SIG-M5 treated with dmso at 0.1 percent for 504 hours (cell line): ENCODE measurements around the gene SH3RF3.
A peak's percentile ranks its signal among the peaks of the same experiment; 100 is the strongest.

Experiments used
- DNase-seq: peaks from one replicate; lab custom pipeline; 2025; ENCODE audit not compliant: unreplicated experiment; lab: John Stamatoyannopoulos, UW

Gene SH3RF3

GRCh38 chr2:109460553-109461324, 331.7 kb downstream of the SH3RF3 start:
- DNase-seq = no peak

DNA sequence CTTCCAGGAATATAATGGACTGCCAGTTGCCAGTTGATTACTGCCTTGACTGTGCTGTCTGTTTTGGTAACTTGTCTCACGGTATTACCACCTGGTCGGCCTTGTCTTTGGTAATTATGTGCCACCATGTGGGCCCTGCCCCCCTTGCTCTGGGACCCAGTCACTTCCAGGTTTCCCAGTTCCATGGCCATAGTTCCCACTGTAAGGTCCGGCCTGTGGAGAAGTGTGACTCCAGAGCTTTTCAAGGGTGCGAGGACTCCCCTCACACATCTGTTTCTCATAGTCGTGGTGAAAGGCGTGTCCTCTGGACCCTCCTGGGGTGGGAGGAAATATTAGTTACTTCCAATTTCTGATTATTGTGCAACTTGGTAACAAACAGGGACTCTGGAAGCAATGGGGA, 334.2 kb downstream of the SH3RF3 start:
- no peak for DNase-seq

DNA sequence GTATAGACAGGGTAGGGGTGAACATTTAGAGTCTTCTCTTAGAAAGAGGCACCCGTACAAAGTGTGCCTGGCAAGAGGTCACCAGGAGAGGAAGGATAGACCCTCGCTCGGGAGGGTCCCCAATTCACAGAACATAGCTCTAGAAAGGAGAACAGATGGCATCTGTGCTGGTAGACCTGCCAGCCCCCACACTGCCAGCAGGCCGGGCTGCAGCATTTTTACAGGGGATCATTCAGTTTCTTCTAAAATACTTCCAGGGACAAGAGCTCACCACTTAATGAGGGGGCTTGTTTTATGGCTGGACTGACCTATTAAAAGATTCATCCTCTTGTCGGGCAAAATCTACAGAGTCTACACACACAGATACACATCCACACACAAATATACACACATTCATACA, 334.9 kb downstream of the SH3RF3 start:
- no peak for DNase-seq

GRCh38 chr2:109466674-109467575, 337.9 kb downstream of the SH3RF3 start:
- no peak for DNase-seq

DNA sequence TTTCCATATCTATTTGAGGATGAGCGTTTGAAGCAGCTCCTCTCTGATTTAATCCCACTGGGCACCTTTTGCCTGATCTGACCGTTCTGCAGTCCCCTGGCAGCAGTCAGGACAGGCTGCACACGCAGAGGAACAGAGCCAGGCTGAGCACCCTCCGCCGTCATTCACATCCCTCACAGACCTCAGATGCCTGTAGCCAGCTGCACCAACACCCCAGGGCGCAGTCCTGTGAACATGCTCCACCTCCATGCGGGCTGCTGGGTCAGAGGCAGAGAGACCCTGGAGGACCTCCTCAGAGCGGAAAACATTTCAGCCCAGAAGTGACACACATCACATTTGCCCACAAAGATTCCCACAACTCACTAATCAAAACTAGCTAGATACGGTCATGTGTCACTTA, 338.7 kb downstream of the SH3RF3 start:
- DNase-seq = no peak

- DNase-seq = no peak
Observed at GRCh38 chr2:109468893-109469292, 339.9 kb downstream of the SH3RF3 start.

DNA sequence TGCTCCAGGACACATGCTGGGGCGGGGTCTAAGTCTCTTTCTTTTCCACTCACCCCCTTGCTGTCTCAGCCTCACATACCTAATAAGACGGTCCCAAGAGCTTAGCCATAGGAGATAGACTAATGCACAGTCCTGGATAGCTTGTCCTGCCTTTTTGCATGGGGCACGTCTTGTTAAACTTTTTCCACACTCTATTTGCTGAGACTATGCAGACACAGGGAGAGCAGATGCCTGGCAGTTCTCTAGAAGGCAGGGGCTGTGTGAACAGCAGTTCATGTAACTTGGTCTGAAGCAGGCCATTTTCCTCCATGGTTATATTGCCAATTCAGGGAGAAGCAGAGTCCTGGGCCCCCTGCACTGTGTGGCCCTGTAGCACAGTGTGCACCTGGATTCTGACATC, 342.7 kb downstream of the SH3RF3 start:
- DNase-seq = no peak

DNA sequence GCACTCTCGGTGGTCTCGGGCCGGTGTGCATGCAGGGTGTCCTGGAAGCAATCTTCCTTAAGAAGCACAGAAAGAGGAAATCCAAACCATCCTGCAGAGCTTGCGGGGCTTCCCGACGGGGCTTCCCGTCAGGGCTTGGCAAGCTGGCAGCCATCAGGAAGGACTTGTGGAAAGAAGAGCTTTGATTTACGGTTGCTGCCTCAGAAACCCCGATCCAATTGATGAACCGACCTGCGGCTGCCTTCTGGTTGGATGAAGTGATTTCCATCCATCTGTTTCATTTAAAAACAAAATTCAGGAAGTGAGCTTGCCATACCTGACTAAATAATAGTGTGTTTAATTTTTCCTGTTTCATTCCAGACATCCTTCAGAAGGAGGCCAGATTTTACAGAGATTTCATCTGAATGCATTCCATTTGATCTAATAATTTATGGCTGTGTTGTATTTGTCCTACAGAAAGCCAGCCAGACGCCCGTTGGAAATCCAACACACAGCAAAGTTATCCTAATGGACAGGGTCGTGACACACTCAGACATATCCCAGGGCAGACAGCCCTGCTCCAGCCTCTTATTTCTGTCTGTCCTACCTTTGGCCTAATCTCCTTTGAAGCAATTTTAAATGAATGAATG, 343.4 kb downstream of the SH3RF3 start:
- DNase-seq = no peak

GRCh38 chr2:109472974-109473373, 344.0 kb downstream of the SH3RF3 start:
- no peak for DNase-seq

- no peak for DNase-seq
Observed at GRCh38 chr2:109473616-109474318, 344.8 kb downstream of the SH3RF3 start.

- DNase-seq = no peak
Observed at GRCh38 chr2:109474319-109474825, 345.4 kb downstream of the SH3RF3 start.

GRCh38 chr2:109475531-109476210, 346.7 kb downstream of the SH3RF3 start:
- peak; percentile 2 for DNase-seq

- no peak for DNase-seq
Observed at GRCh38 chr2:109476641-109477441, 347.8 kb downstream of the SH3RF3 start.

DNA sequence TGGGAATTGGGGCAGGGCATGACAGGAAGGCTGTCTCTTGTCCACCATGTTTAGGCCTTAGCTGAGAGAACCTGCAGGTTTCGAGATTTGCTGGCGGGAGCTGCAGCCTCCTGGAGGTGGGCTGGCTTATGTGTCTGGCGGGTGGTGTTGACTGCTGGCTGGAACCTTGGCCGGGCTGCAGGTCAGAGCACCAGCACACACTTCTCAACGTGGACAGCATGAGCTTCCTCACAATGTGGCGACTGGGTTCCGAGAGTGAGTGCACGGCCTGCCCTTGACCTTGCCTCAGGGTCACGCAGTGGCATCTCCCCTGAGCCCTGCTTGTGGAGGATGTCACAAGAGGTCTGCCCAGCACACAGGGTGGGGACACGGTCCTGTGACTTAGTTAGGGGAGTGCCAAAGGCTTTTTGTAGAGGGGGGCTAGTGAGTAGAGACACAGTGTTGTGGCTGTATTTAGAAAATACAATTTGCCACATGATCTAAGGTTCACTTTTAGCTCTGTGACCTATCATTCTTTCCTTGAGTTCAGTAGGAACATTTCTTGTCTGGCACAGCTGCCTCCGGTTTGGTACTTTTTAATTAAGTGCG, 350.0 kb downstream of the SH3RF3 start:
- no peak for DNase-seq

- no peak for DNase-seq
Observed at GRCh38 chr2:109479804-109480203, 350.8 kb downstream of the SH3RF3 start.

DNA sequence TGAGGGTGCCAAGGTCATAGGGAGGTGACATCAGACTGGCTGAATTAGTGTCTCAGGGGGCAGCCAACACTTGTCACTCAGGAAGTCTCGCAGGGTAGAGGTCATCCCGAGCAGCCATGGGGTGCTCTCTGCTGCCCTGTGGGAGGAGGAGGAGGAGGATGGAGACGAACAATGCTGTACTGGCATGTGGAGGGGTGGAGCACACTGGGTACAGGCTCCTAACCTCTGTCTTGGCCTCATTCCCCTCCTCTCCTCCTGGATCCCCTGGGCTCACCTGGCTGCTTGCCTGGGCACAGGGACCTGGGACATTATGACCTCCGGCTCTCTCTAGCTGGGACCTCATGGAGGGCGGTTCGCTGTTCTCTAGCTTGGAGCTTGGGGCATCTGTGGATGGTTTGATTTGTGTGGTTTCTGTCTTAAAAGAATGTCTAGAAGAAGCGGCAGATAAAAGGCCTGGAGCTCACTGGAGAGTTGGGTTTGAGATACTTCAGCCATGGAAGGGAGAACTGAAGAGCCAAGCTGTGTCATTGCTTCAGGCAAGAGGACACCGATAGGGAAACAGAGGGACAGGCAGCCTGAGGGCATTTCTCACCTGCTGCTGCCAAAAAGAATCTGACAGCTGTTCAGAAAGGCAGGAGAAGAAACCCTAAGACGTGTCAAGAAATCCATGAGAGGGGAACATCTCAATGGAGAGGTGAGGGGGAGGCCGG, 351.6 kb downstream of the SH3RF3 start:
- no peak for DNase-seq

DNA sequence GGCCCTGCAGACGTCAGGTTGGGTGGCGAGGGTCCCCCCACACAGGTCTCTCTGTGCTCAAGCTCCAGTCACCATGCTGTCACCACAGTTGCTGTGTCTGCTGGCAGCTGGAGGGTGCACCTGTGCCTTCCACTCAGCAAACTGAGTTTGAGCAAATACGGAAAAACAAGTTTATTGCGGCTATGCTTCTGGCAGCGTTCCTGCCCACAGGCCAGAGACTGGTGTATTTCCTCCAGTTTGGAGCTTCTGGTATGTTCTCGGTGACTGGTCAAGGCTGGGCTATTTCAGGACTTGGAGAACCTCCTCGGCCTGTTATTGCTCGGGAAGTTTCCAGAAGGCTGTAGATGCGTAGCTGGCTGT, 352.2 kb downstream of the SH3RF3 start:
- DNase-seq = no peak

DNA sequence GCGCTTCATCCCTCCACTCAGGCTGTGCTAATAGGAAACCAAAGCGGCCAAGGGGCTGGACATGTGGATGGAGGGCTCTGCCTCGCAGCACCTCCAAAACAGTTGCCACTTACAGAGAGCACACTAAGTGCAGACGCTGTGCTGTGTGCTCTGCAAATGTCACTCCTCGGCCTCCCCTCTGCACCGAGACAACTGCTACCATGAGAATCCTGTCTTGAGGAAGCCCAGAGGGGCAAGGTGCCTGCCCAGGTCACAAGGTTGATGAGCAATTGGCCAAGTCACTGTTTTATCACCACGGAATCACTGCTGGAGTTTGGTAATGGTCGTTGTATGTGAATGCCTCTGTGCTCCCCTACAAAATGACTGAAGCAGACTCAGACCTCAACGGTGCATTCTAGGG, 352.6 kb downstream of the SH3RF3 start:
- DNase-seq = no peak
